Activated CD8-positive, alpha-beta T cell treated with anti-CD3 and anti-CD28 coated beads for 36 hours (primary cell): ENCODE data around the gene SLCO6A1. TPM values are rescaled to one million over a fixed set of nuclear protein-coding genes. Genes with fewer than 3 reads are reported as not detected.

ENCODE experiments used
- ATAC-seq: fragments of 200-7000 bp; cut with Tn5 transposase; one replicate; pipeline ENCODE4 v1.10.0; 2021; ENCODE audit warnings: mild to moderate bottlenecking, moderate library complexity
- CTCF ChIA-PET: fragments of 350-600 bp; sonication (Branson Sonifier 250); formaldehyde crosslinking; loops from one replicate; lab custom pipeline; 2021; ENCODE audit warnings: antibody characterized with exemption; lab: Charles Lee
- POLR2A ChIA-PET: fragments of 350-600 bp; sonication (Branson Sonifier 250); formaldehyde crosslinking; loops from one replicate; lab custom pipeline; 2021; ENCODE audit warnings: antibody characterized with exemption; lab: Charles Lee
- DNase-seq: peaks from one replicate; pipeline ENCODE4 v3.0.0-alpha.2; 2020
- H3K27ac Mint-ChIP-seq: one replicate; pipeline ENCODE4 v1.8.0; 2021; ENCODE audit warnings: mild to moderate bottlenecking, mixed read lengths
- H3K27me3 Mint-ChIP-seq: one replicate; pipeline ENCODE4 v1.8.0; 2021; ENCODE audit warnings: mixed read lengths
- H3K36me3 Mint-ChIP-seq: one replicate; pipeline ENCODE4 v1.8.0; 2021; ENCODE audit warnings: low read depth, mixed read lengths
- H3K4me1 Mint-ChIP-seq: one replicate; pipeline ENCODE4 v1.8.0; 2021; ENCODE audit warnings: low read depth, mixed read lengths
- H3K4me3 Mint-ChIP-seq: one replicate; pipeline ENCODE4 v1.8.0; 2021; ENCODE audit warnings: mild to moderate bottlenecking, moderate library complexity, mixed read lengths
- H3K9me3 Mint-ChIP-seq: one replicate; pipeline ENCODE4 v1.8.0; 2021; ENCODE audit warnings: mixed read lengths
- intact Hi-C: fragments of 100-400 bp; cut with micrococcal nuclease; formaldehyde crosslinking; loops from one replicate; pipeline ENCODE4 v1.10.0; 2022
- total RNA-seq, 2 experiments: library from RNA; stranded (reverse); gene quantifications; one replicate each; pipeline ENCODE4 v1.2.3, GENCODE V29; 2021
- TF ChIP-seq, protein P1 (sequence below): fragments of 200-600 bp; IDR thresholded peaks from one replicate; pipeline ENCODE4 v1.8.0; 2022; ENCODE audit warnings: antibody characterized with exemption, mild to moderate bottlenecking

SLCO6A1 gene
- total RNA-seq, 2 experiments from 2014 or later: not detected

DNA sequence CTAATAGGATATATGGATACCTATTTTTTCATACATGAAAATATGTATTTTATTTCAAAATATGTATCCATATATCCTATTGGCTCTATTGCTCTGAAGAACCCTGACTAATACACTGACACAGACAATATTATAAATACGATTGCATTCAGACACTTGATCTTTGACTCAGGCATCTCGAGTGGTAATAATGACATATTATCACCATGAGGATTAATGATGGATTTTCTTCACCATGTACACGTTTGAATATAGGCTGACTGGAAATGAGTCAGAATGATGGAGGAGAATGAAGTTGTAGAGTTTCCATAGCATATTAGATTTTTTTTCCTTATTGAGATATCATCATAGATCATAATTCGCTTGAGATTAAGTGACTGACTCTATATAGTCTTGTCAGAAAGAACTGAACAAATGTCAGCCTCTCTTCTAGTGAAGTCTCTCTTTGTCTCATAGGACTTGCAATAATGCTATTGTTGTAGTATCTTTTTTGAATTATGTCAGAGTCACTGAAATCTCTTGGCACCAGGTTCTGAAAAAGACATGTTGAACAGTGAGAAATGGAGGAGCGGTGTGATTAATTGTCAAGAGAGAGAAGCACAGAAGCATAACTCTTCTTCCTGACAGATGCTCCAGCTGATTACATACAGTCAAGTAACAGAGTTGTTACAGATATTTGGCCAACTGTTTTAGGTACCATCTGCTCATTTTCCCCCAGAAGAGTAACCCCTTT is 41.4 kb upstream of the SLCO6A1 start:
- H3K9me3 Mint-ChIP-seq: no peaks in the 10 kb centered on the region
- no peak for ATAC-seq
- ChIA-PET CTCF (interaction anchor here (1.5 kb wide), 1 partner anchor 14 kb away, joined by 3 read pairs; no protein-coding TSS in a partner anchor), POLR2A (no interaction called here)
- H3K4me1 Mint-ChIP-seq: no peaks in the 10 kb centered on the region
- intact Hi-C loops: no loop called here
- H3K4me3 Mint-ChIP-seq: no peak overlapping the region
- no peaks in the 10 kb centered on the region for H3K36me3 Mint-ChIP-seq
- H3K27ac Mint-ChIP-seq: no peak overlapping the region
- no peak for DNase-seq
- TF ChIP-seq, protein P1, sequence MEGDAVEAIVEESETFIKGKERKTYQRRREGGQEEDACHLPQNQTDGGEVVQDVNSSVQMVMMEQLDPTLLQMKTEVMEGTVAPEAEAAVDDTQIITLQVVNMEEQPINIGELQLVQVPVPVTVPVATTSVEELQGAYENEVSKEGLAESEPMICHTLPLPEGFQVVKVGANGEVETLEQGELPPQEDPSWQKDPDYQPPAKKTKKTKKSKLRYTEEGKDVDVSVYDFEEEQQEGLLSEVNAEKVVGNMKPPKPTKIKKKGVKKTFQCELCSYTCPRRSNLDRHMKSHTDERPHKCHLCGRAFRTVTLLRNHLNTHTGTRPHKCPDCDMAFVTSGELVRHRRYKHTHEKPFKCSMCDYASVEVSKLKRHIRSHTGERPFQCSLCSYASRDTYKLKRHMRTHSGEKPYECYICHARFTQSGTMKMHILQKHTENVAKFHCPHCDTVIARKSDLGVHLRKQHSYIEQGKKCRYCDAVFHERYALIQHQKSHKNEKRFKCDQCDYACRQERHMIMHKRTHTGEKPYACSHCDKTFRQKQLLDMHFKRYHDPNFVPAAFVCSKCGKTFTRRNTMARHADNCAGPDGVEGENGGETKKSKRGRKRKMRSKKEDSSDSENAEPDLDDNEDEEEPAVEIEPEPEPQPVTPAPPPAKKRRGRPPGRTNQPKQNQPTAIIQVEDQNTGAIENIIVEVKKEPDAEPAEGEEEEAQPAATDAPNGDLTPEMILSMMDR: no peak
- H3K27me3 Mint-ChIP-seq: peaks cover 3% of the 10 kb centered on the region

DNA sequence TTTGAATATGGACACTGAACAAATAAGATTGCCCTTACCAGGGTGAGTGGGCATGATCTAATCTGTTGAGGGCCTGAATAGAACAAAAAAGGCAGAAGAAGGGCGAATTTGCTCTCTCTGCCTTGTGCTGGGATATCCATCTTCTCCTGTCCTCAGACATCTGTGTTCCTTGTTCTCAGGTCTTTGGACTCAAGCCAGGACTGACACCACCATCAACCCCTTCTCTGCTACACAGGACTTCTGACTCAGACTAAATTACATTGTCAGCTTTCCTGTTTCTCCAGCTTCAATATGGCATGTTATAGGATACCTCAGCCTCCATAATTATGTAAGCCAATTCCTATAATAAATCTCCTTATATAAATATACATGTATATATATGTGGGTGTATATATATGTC is 40.8 kb upstream of the SLCO6A1 start:
- Mint-ChIP-seq H3K4me1 (no peaks in the 10 kb centered on the region), H3K27me3 (peaks cover 2% of the 10 kb centered on the region), H3K4me3 (no peak overlapping the region), H3K36me3 (no peaks in the 10 kb centered on the region), H3K27ac (no peak overlapping the region), H3K9me3 (no peaks in the 10 kb centered on the region)
- intact Hi-C loops: no loop called here
- TF ChIP-seq, protein P1: no peak
- CTCF ChIA-PET: interaction anchor here (0.7 to 1.5 kb wide), 2 partner anchors 15 to 20 kb away, joined by 3 read pairs; no protein-coding TSS in a partner anchor
- ATAC-seq: no peak
- DNase-seq: no peak
- POLR2A ChIA-PET: no interaction called here

DNA sequence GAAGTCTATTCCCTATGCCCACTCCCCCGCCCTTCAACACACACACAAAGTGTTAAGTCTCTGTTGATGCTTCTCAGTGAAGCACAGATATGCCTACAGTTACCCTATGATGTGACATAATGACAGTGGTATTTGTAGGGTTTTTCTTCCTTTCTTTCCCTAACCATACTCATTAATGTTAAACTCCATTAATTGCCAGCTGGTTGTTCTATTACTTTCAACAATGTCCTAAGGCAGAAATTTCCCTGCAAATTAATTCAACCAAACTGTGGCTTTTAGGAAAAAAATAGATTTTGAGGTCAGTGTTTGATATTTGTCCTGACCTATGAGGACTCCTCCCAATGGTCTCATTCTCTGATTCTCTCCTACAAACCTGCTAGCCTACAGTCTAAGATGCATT is 38.2 kb upstream of the SLCO6A1 start:
- intact Hi-C loops: no loop called here
- Mint-ChIP-seq H3K27ac (no peak overlapping the region), H3K4me3 (no peak overlapping the region), H3K4me1 (no peaks in the 10 kb centered on the region), H3K9me3 (no peaks in the 10 kb centered on the region), H3K36me3 (no peaks in the 10 kb centered on the region), H3K27me3 (no peaks in the 10 kb centered on the region)
- POLR2A ChIA-PET: no interaction called here
- no peak for ATAC-seq
- CTCF ChIA-PET: interaction anchor here (0.9 to 2.3 kb wide), 7 partner anchors 26 to 721 kb away, joined by 3 to 7 read pairs (median 5); partner anchors contain the start of gene MACIR
- TF ChIP-seq, protein P1: no peak
- no peak for DNase-seq

DNA sequence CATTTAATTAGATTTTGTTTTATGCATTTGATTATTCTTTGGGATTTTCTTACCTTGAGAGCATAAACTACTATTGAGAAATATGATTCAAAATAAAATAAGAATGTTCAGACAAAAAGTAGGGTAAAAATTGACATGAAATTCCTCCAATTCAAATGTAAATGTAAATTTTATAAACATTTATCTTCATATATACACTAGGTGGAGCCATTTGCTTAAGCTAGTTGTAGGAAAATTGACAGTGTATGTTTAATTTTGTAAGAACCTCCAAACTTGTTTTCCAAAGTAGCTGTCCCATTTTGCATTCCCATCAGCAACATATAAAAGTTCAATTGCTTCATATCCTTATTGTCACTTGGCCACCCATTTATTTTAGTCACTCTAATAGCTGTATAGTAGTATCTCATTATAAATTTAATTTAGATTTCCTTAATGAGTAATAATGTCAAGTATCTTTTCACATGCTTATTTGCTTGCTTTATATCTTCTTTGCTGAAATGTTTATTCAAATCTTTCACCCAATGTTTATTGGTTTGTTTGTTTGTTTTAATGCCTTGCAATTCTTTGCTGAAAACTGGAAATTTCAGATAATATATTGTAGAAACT is 37.6 kb upstream of the SLCO6A1 start:
- Mint-ChIP-seq H3K27me3 (no peaks in the 10 kb centered on the region), H3K36me3 (no peaks in the 10 kb centered on the region), H3K27ac (no peak overlapping the region), H3K4me1 (no peaks in the 10 kb centered on the region), H3K4me3 (no peak overlapping the region), H3K9me3 (no peaks in the 10 kb centered on the region)
- intact Hi-C loops: no loop called here
- CTCF ChIA-PET: interaction anchor here (0.7 to 2.3 kb wide), 10 partner anchors 11 to 722 kb away, joined by 3 to 7 read pairs (median 4); partner anchors contain the start of gene MACIR
- ATAC-seq: no peak
- TF ChIP-seq, protein P1: peak; percentile 63
- DNase-seq: no peak
- POLR2A ChIA-PET: no interaction called here

DNA sequence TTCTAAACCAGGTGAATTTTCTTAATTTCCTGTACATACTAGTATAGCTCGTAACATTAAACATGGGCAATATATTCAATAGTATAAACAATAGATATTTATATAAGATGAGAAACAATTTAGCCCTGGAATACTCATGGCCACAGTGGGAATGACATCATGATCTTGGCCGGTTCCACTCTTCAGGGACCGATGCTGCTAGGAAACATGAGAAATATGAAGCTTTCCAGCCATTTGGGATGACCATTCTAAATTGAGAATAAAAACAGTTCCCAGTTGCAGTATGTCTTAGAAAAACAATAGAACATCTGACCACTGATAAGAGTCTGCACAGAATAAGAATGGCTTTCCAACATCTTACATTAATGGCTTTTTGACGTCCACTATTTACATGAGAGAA is 33.3 kb upstream of the SLCO6A1 start:
- TF ChIP-seq, protein P1: no peak
- ChIA-PET CTCF (interaction anchor here (0.7 to 1.8 kb wide), 3 partner anchors 10 to 478 kb away, joined by 3 to 4 read pairs (median 3); no protein-coding TSS in a partner anchor), POLR2A (no interaction called here)
- intact Hi-C loops: no loop called here
- no peak overlapping the region for H3K27ac Mint-ChIP-seq
- H3K27me3 Mint-ChIP-seq: peaks cover 2% of the 10 kb centered on the region
- no peaks in the 10 kb centered on the region for H3K4me1 Mint-ChIP-seq
- ATAC-seq (no peak), DNase-seq (no peak)
- no peaks in the 10 kb centered on the region for H3K9me3 Mint-ChIP-seq
- no peak overlapping the region for H3K4me3 Mint-ChIP-seq
- no peaks in the 10 kb centered on the region for H3K36me3 Mint-ChIP-seq
